ENCODE measurements around the gene RRP8.

The RRP8 gene

DNA sequence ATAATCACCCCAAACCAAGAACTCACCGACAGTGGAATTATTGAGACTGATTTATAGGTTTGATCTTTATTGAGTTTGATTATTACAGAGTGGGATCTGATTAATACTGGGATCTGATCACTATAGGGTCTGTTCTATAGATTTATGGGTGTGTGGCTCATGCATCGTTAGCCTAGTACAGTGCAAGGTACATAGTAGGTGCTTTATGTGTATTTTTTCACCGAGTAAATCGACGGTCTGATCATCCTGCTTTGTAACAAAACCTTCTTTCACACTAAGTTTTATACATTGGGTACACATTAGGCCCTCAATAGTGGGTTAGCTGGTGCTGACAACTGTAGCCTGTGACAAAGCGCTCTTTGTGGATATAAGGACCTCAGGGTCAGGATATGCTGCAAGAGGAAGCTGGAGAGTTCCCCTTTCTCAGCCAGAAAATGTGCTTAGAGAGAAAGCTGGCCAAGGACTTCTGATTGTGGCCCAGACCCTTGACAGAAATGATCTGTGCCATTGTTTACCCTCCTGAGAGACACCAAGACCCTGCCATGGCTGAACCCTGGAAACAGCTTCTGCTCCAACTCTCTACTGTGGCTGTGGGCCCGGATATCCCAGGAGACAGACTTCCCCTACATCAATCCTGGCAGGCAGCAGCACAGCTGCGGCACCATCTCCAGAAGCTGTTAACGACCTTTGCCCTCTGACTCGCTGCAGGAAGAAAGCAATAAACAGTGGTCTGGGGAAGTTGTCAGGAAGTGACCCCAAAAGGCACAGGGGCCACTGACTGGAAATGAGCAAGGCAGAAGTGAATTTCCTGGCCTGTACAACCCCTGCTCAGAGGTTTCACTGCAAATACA lies 31.9 kb upstream of the RRP8 start:
- H3K79me2 ChIP-seq (ENCODE audit: low read length): no peaks in the 10 kb centered on the region
- TF ChIP-seq, protein P1, sequence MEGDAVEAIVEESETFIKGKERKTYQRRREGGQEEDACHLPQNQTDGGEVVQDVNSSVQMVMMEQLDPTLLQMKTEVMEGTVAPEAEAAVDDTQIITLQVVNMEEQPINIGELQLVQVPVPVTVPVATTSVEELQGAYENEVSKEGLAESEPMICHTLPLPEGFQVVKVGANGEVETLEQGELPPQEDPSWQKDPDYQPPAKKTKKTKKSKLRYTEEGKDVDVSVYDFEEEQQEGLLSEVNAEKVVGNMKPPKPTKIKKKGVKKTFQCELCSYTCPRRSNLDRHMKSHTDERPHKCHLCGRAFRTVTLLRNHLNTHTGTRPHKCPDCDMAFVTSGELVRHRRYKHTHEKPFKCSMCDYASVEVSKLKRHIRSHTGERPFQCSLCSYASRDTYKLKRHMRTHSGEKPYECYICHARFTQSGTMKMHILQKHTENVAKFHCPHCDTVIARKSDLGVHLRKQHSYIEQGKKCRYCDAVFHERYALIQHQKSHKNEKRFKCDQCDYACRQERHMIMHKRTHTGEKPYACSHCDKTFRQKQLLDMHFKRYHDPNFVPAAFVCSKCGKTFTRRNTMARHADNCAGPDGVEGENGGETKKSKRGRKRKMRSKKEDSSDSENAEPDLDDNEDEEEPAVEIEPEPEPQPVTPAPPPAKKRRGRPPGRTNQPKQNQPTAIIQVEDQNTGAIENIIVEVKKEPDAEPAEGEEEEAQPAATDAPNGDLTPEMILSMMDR (IDR thresholded peaks at IDR 0.05; ENCODE audit: low read depth, low read length): no peak
- TF ChIP-seq EZH2phosphoT487 (IDR thresholded peaks at IDR 0.05; ENCODE audit: low read depth): no peak
- no peak overlapping the region for H3K9ac ChIP-seq (ENCODE audit: low read length)
- no peaks in the 10 kb centered on the region for H3K9me3 ChIP-seq (ENCODE audit: insufficient read depth, low read length)
- no peaks in the 10 kb centered on the region for H4K20me1 ChIP-seq (ENCODE audit: insufficient read depth, low read length)
- no peak overlapping the region for H3K4me3 ChIP-seq (ENCODE audit: low read length)
- H3K36me3 ChIP-seq (replicated peaks; ENCODE audit: low read depth, low read length): no peaks in the 10 kb centered on the region
- no peak overlapping the region for H3K27ac ChIP-seq (ENCODE audit: low read length)
- H3K4me2 ChIP-seq (ENCODE audit: low read length): no peak overlapping the region
- H3K27me3 ChIP-seq (ENCODE audit: low read depth, low read length): no peaks in the 10 kb centered on the region
- H2AFZ ChIP-seq (ENCODE audit: low read depth, low read length): no peak overlapping the region
- H3K4me1 ChIP-seq (ENCODE audit: low read length): no peaks in the 10 kb centered on the region

DNA sequence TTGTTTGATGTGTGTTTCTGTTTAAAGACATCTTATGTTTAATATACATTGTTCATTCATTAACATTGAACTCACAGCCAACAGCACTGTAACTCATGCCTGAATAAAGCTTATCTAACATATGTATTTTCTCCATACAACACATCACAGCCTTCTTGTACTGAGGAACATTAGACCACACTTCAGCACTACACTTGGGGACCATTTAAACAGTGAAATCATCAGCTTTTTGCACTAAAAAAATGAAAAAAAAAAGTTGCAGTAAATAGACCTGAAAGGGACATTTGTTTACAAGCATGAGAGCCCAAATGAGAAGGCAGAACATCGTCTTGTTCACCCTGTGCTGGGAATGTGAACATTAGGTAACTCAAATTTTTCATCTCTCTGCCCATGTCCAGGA lies 31.1 kb upstream of the RRP8 start:
- Histone ChIP-seq H3K4me1 (ENCODE audit: low read length) (no peaks in the 10 kb centered on the region), H3K4me3 (ENCODE audit: low read length) (no peak overlapping the region), H3K27me3 (ENCODE audit: low read depth, low read length) (no peaks in the 10 kb centered on the region), H3K36me3 (replicated peaks; ENCODE audit: low read depth, low read length) (no peaks in the 10 kb centered on the region), H3K27ac (ENCODE audit: low read length) (no peak overlapping the region), H4K20me1 (ENCODE audit: insufficient read depth, low read length) (no peaks in the 10 kb centered on the region), H3K4me2 (ENCODE audit: low read length) (no peak overlapping the region), H3K9ac (ENCODE audit: low read length) (no peak overlapping the region), H2AFZ (ENCODE audit: low read depth, low read length) (no peak overlapping the region), H3K9me3 (ENCODE audit: insufficient read depth, low read length) (no peaks in the 10 kb centered on the region), H3K79me2 (ENCODE audit: low read length) (no peaks in the 10 kb centered on the region)
- no peak for TF ChIP-seq EZH2phosphoT487 (IDR thresholded peaks at IDR 0.05; ENCODE audit: low read depth)
- TF ChIP-seq, protein P1 (IDR thresholded peaks at IDR 0.05; ENCODE audit: low read depth, low read length): no peak

GRCh38 chr11:6633422-6634408 lies 30.3 kb upstream of the RRP8 start:
- TF ChIP-seq EZH2phosphoT487 (IDR thresholded peaks at IDR 0.05; ENCODE audit: low read depth): no peak
- TF ChIP-seq, protein P1 (IDR thresholded peaks at IDR 0.05; ENCODE audit: low read depth, low read length): no peak
- Histone ChIP-seq H3K79me2 (ENCODE audit: low read length) (no peaks in the 10 kb centered on the region), H2AFZ (ENCODE audit: low read depth, low read length) (no peak overlapping the region), H3K4me3 (ENCODE audit: low read length) (no peak overlapping the region), H3K9ac (ENCODE audit: low read length) (no peak overlapping the region), H3K9me3 (ENCODE audit: insufficient read depth, low read length) (no peaks in the 10 kb centered on the region), H4K20me1 (ENCODE audit: insufficient read depth, low read length) (no peaks in the 10 kb centered on the region), H3K4me1 (ENCODE audit: low read length) (no peaks in the 10 kb centered on the region), H3K27me3 (ENCODE audit: low read depth, low read length) (no peaks in the 10 kb centered on the region), H3K4me2 (ENCODE audit: low read length) (no peak overlapping the region), H3K36me3 (replicated peaks; ENCODE audit: low read depth, low read length) (no peaks in the 10 kb centered on the region), H3K27ac (ENCODE audit: low read length) (no peak overlapping the region)
